ENCODE data around the gene TP53RK.

The TP53RK gene

GRCh38 chr20:46657618-46658017, 31.6 kb downstream of the TP53RK start:
- TF ChIP-seq CTCF (IDR thresholded peaks at IDR 0.05; ENCODE audit: low read depth, low read length): no peak
- in situ Hi-C loops (cut with HindIII; ENCODE audit: low sequenced_read_pairs): no loop called here
- DNase-seq (ENCODE audit: low read depth, low spot score): no peak
- H3K4me3 ChIP-seq (ENCODE audit: low read depth, low read length): no peak overlapping the region

GRCh38 chr20:46657137-46657536, 32.1 kb downstream of the TP53RK start:
- H3K4me3 ChIP-seq (ENCODE audit: low read depth, low read length): no peak overlapping the region
- no peak for TF ChIP-seq CTCF (IDR thresholded peaks at IDR 0.05; ENCODE audit: low read depth, low read length)
- no peak for DNase-seq (ENCODE audit: low read depth, low spot score)
- in situ Hi-C loops (cut with HindIII; ENCODE audit: low sequenced_read_pairs): no loop called here

GRCh38 chr20:46652699-46653098, 36.5 kb downstream of the TP53RK start:
- no peak overlapping the region for H3K4me3 ChIP-seq (ENCODE audit: low read depth, low read length)
- in situ Hi-C loops (cut with HindIII; ENCODE audit: low sequenced_read_pairs): no loop called here
- no peak for DNase-seq (ENCODE audit: low read depth, low spot score)

GRCh38 chr20:46651091-46651962, 37.9 kb downstream of the TP53RK start, which contains the start of gene SLC13A3:
Gene SLC13A3, minus strand, starts transcription at chr20:46651459. Its CDS starts 38 bp downstream, at chr20:46651421.
- DNase-seq (ENCODE audit: low read depth, low spot score): no peak

More at GRCh38 chr20:46652699-46653098, 36.5 kb downstream of the TP53RK start:
- TF ChIP-seq CTCF (IDR thresholded peaks at IDR 0.05; ENCODE audit: low read depth, low read length): no peak

GRCh38 chr20:46650575-46651090, 38.6 kb downstream of the TP53RK start:
- TF ChIP-seq CTCF (IDR thresholded peaks at IDR 0.05; ENCODE audit: low read depth, low read length): no peak
- in situ Hi-C loops (cut with HindIII; ENCODE audit: low sequenced_read_pairs): no loop called here
- no peak for DNase-seq (ENCODE audit: low read depth, low spot score)
- H3K4me3 ChIP-seq (ENCODE audit: low read depth, low read length): no peak overlapping the region

More at GRCh38 chr20:46651091-46651962, 37.9 kb downstream of the TP53RK start, which contains the start of gene SLC13A3:
- TF ChIP-seq CTCF (IDR thresholded peaks at IDR 0.05; ENCODE audit: low read depth, low read length): no peak
- in situ Hi-C loops (cut with HindIII; ENCODE audit: low sequenced_read_pairs): no loop called here
- no peak within 1 kb of the TSS for H3K4me3 ChIP-seq (ENCODE audit: low read depth, low read length)

- no peak overlapping the region for H3K4me3 ChIP-seq (ENCODE audit: low read depth, low read length)
- no peak for TF ChIP-seq CTCF (IDR thresholded peaks at IDR 0.05; ENCODE audit: low read depth, low read length)
- in situ Hi-C loops (cut with HindIII; ENCODE audit: low sequenced_read_pairs): no loop called here
- DNase-seq (ENCODE audit: low read depth, low spot score): no peak
These were observed 39.2 kb downstream of the TP53RK start for GRCh38 chr20:46649965-46650542.
